Lung (tissue), 12 donors: Measurements from ENCODE around the gene CCDC127. TPM values are rescaled to one million over a fixed set of nuclear protein-coding genes. Genes with fewer than 3 reads are reported as not detected.

Experiments
- ATAC-seq: fragments of 200-7000 bp; cut with Tn5 transposase; one replicate; pipeline ENCODE4 v1.9.1; 2020; ENCODE audit warnings: moderate number of reproducible peaks; ENCODE audit not compliant: insufficient read depth, low FRiP score
- DNase-seq, 3 donors: peaks; one replicate each; pipeline ENCODE4 v3.0.0-alpha.2; 2013 to 2017
- H3K27ac ChIP-seq, 2 donors: one replicate each; pipeline ENCODE4 v1.5.1; 2013; ENCODE audit warnings: mild to moderate bottlenecking in 2 of 2, moderate library complexity in 2 of 2, control low read depth in 1 of 2, inconsistent platforms in 1 of 2, low read depth in 1 of 2, low read length in 1 of 2
- H3K27me3 ChIP-seq, 3 donors: one replicate each; pipeline ENCODE4 v1.5.1; 2013; ENCODE audit warnings: low read length in 2 of 3; ENCODE audit not compliant: control insufficient read depth in 3 of 3, insufficient read depth in 3 of 3
- H3K36me3 ChIP-seq, 4 donors: one replicate each; pipeline ENCODE4 v1.5.1; 2013; ENCODE audit warnings: low read length in 4 of 4, mild to moderate bottlenecking in 1 of 4, moderate library complexity in 1 of 4; ENCODE audit not compliant: control insufficient read depth in 4 of 4, insufficient read depth in 4 of 4
- H3K4me1 ChIP-seq, 5 donors: one replicate each; pipeline ENCODE4 v1.5.1; 2013; ENCODE audit warnings: low read length in 5 of 5, mild to moderate bottlenecking in 2 of 5, moderate library complexity in 1 of 5; ENCODE audit not compliant: control insufficient read depth in 5 of 5, insufficient read depth in 5 of 5
- H3K4me3 ChIP-seq: one replicate; pipeline ENCODE4 v1.5.1; 2013; ENCODE audit warnings: mild to moderate bottlenecking, control low read depth, moderate library complexity
- H3K9ac ChIP-seq, 2 donors: one replicate each; pipeline ENCODE4 v1.5.1; 2013; ENCODE audit warnings: low read length in 2 of 2, control low read depth in 1 of 2; ENCODE audit not compliant: insufficient read depth in 1 of 2
- H3K9me3 ChIP-seq, 4 donors: one replicate each; pipeline ENCODE4 v1.5.1; 2013; ENCODE audit warnings: low read length in 3 of 4, mild to moderate bottlenecking in 1 of 4, moderate library complexity in 1 of 4; ENCODE audit not compliant: control insufficient read depth in 4 of 4, insufficient read depth in 3 of 4
- WGBS, 2 donors: extraction: QIAGEN DNeasy Blood & Tissue Kit; methylation state at CpG; one replicate each; pipeline ENCODE4 v1.1.7; 2013; 5-methylcytosine and 5-hydroxymethylcytosine counted together
- polyA plus RNA-seq, 2 donors: library from polyadenylated mRNA; stranded (reverse); fragments of 200-250 nt; gene quantifications; one replicate each; pipeline ENCODE4 v1.2.1, GENCODE V29; 2013
- total RNA-seq, 2 donors: library from RNA; depleted of rRNA in 1 of 2; stranded (reverse); fragments of >200 nt in 1 of 2; gene quantifications; one replicate each; pipeline ENCODE4 v1.2.1, GENCODE V29; 2014 to 2021
- TF ChIP-seq, protein P1 (sequence below): IDR thresholded peaks from 2 replicates; pipeline ENCODE4 v1.5.1; 2012; ENCODE audit warnings: mild to moderate bottlenecking; ENCODE audit errors: control extremely low read depth, extremely low read depth
- donor health status: control.
- donor health status: control.
- donor health status: Bipolar disorder and iron deficiency.
- donor health status: healthy.
- donor health status: DM: yes; HTN: yes; CAD: no.

CCDC127 gene
- total and polyA plus RNA-seq, 4 donors: 2.1 to 6.4 (median 3.9) TPM

DNA sequence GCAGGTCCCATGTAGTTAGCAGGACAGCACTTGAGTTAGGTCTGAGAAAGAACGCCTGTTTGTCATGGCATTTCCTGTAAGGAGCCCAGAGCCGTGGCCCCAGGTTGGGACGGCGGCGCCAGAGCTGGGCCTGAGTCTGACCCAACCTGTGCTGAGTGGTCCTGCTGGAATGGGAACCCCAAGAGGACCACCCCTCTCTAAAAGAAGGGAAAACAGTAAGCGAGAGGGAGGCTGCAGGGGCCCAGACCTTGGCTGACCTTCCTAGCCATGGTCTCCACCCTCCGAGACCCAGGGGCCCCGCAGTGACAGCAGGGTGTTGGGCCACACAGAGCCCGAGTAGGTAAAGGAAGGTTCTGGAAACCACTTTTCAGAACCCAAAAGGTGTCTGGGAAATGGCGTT lies 28.5 kb downstream of the CCDC127 start:
- H3K9me3 ChIP-seq: no peaks in the 10 kb centered on the region
- TF ChIP-seq, protein P1, sequence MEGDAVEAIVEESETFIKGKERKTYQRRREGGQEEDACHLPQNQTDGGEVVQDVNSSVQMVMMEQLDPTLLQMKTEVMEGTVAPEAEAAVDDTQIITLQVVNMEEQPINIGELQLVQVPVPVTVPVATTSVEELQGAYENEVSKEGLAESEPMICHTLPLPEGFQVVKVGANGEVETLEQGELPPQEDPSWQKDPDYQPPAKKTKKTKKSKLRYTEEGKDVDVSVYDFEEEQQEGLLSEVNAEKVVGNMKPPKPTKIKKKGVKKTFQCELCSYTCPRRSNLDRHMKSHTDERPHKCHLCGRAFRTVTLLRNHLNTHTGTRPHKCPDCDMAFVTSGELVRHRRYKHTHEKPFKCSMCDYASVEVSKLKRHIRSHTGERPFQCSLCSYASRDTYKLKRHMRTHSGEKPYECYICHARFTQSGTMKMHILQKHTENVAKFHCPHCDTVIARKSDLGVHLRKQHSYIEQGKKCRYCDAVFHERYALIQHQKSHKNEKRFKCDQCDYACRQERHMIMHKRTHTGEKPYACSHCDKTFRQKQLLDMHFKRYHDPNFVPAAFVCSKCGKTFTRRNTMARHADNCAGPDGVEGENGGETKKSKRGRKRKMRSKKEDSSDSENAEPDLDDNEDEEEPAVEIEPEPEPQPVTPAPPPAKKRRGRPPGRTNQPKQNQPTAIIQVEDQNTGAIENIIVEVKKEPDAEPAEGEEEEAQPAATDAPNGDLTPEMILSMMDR: no peak
- no peak for DNase-seq
- 85 to 93% methylated on average over 9 to 10 of the region's 10 CpGs for WGBS, 2 donors
- no peaks in the 10 kb centered on the region for H3K36me3 ChIP-seq
- H3K9ac ChIP-seq: no peak overlapping the region
- H3K27me3 ChIP-seq: peaks cover 0 to 6% (median 3%) of the 10 kb centered on the region in 3 donors
- no peak overlapping the region for H3K4me3 ChIP-seq
- H3K4me1 ChIP-seq: peaks cover 0 to 5% (median 3%) of the 10 kb centered on the region in 5 donors
- H3K27ac ChIP-seq: peak overlapping the region in 1 of 2 donors; percentile 74
- ATAC-seq: no peak

DNA sequence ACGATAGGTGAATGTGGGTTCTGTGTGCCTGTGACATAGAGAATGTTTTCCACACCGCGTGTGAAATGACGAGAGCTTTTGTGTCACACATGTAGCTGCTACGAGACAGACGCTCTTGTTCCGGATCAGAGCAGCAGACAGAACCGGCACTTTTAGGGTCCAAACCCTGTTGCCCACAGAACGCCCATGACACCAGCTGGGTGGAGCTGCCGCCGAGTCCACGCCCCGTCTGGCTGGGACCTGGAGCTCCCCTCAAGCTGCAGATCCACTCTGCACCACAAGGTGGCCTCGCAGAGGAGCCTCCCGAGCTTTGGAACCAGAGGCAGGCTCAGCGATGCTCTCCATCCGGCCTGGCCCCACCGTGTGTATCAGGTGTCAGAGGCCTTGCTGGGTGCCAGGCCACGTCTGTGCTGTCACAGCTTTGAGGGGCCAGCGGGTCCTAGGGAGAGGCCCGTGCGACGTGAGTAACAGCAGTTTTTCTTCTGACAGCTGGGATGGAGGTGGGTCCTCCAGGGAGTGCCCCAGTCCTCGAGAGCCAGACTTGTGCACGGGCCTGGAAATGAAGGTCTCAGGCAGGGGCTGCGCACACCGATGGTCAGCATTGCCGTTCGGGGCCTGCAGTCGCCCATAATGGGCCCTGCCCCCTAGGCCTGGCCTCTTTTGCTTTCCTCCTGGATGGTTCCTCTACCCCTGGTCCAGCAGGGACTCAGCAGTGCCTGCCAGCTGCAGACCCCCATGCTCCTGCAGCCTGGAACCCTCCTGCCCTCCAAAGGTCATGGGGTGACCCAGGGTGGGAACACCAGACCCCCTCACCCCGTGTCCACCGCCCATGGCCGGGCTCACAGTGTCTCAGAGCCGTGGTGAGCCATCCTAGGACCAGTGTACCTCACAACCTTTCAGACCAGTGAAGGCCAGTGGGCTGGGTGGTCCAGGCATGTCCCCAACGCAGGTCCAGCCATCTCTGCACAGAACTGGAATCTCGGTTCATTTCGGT lies 29.2 kb downstream of the CCDC127 start:
- TF ChIP-seq, protein P1: peak; percentile 76
- Histone ChIP-seq H3K36me3 (no peaks in the 10 kb centered on the region), H3K4me3 (no peak overlapping the region), H3K9me3 (no peaks in the 10 kb centered on the region), H3K27me3 (peaks cover 0 to 6% (median 3%) of the 10 kb centered on the region in 3 donors), H3K4me1 (peaks cover 0 to 5% (median 3%) of the 10 kb centered on the region in 5 donors), H3K27ac (peak overlapping the region in 1 of 2 donors; percentile 74), H3K9ac (no peak overlapping the region)
- DNase-seq (peak; percentile 84 to 88 (median 86)), ATAC-seq (peak; percentile 91)
- 34 to 42% methylated on average over 37 of the region's 37 CpGs for WGBS, 2 donors

DNA sequence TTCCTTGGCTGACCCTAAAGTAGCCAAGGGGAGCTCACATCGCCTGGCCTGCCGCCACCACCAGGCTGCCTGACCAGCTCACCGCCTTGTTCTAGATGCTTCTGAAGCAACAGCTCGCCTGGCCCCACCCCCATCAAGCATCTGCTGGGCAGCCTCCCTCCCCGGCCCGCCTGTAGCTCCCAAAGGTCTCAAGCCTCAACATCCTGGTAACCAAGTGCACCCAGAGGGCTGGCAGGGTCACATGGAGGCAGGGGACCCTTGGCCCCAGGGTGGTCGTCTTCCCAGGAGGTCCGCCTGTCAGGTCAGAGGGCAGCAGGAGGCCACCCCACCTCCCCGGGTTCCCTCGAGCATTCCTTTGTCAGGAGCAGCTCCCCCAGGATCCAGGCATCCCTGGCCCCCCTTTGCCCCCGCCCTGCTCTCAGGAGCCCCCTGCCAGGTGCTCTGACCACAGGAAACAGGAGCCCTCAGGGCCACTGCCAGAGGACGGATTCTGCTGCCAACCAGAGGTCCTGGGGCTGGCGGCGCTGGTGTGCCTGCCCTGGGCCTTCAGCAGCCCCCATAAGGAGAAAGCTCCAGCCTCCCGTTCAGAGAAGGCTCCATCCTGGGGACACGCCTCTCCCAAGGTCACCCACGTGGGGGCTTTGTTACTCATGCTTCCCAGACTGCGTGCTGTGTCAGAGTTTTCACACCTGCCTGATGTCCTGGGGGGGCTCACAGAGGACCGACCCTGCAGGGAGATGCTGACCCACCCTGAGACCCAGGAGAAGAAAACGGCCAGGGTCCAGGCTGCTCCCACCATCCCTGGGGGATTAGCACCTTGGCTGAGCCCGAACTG lies 30.1 kb downstream of the CCDC127 start:
- DNase-seq: no peak
- TF ChIP-seq, protein P1: no peak
- ATAC-seq: no peak
- H3K36me3 ChIP-seq: no peaks in the 10 kb centered on the region
- no peak overlapping the region for H3K9ac ChIP-seq
- 58 to 70% methylated on average over 21 of the region's 21 CpGs for WGBS, 2 donors
- peaks cover 0 to 5% (median 3%) of the 10 kb centered on the region in 5 donors for H3K4me1 ChIP-seq
- H3K9me3 ChIP-seq: no peaks in the 10 kb centered on the region
- H3K4me3 ChIP-seq: no peak overlapping the region
- H3K27me3 ChIP-seq: peaks cover 0 to 6% (median 3%) of the 10 kb centered on the region in 3 donors
- H3K27ac ChIP-seq: no peak overlapping the region
